Body of pancreas (tissue), 4 donors: ENCODE results near the gene ESM1.

Source experiments
- CTCF ChIP-seq, 7 experiments: fragments of 450-650 bp in 4 of 7; fragments of 200-600 bp in 3 of 7; sonication (generic) in 3 of 7; IDR thresholded peaks; one replicate each; pipeline ENCODE4 v1.5.1; 2016 to 2019; ENCODE audit warnings: antibody characterized with exemption in 7 of 7
- POLR2A ChIP-seq, 3 donors: fragments of 450-650 bp; IDR thresholded peaks; one replicate each; pipeline ENCODE4 v1.6.1; 2016; ENCODE audit warnings: antibody characterized with exemption in 3 of 3, mild to moderate bottlenecking in 2 of 3

- no peak for TF ChIP-seq CTCF (IDR thresholded peaks at IDR 0.05)
- no peak for TF ChIP-seq POLR2A (IDR thresholded peaks at IDR 0.05)
These were observed 3.4 kb upstream of the ESM1 start for GRCh38 chr5:54988817-54989216.
